Measurements from ENCODE around the gene FANCE.

DNA sequence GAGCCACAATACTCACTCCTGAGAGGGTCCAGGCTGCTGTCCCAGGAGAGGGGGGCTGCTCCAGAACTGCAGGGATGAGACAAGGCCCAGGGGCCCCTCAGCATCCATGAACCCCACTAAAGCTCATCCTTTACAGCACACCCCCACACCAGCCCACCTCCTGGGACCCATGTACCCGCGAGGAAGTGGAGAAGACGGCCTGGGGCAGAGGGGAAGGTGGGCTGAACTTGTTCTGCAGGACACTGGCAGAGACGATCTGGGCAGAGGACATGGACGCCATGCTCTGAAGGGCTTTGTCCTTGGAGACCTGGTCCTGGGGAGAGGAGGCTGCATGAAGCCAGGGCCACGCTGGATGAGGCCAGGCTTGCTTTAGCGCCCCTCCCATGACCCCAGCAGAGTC, 26.1 kb downstream of the FANCE start:
- TF ChIP-seq, protein P1, sequence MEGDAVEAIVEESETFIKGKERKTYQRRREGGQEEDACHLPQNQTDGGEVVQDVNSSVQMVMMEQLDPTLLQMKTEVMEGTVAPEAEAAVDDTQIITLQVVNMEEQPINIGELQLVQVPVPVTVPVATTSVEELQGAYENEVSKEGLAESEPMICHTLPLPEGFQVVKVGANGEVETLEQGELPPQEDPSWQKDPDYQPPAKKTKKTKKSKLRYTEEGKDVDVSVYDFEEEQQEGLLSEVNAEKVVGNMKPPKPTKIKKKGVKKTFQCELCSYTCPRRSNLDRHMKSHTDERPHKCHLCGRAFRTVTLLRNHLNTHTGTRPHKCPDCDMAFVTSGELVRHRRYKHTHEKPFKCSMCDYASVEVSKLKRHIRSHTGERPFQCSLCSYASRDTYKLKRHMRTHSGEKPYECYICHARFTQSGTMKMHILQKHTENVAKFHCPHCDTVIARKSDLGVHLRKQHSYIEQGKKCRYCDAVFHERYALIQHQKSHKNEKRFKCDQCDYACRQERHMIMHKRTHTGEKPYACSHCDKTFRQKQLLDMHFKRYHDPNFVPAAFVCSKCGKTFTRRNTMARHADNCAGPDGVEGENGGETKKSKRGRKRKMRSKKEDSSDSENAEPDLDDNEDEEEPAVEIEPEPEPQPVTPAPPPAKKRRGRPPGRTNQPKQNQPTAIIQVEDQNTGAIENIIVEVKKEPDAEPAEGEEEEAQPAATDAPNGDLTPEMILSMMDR (IDR thresholded peaks at IDR 0.05), result no peak
- no peak for TF ChIP-seq ZFX (IDR thresholded peaks at IDR 0.05; ENCODE audit: borderline replicate concordance)

All from 22Rv1 (cell line).